K562 (cell line): ENCODE results near the gene UMODL1. TPM values are rescaled to one million over a fixed set of nuclear protein-coding genes. Genes with fewer than 3 reads are reported as not detected.

Experiments
- ELF2 ChIP-seq: fragments of 250-450 bp; sonication (Bioruptor Pico); IDR thresholded peaks from 2 replicates; pipeline ENCODE4 v1.5.0; 2021; ENCODE audit warnings: mild to moderate bottlenecking
- JUN ChIP-seq, 2 experiments: sonication (generic) in 1 of 2; formaldehyde crosslinking in 1 of 2; IDR thresholded peaks; 2 replicates each; pipeline versions ENCODE4 v1.6.1 to v1.8.0; 2012 to 2022; ENCODE audit warnings: borderline replicate concordance in 2 of 2, mild to moderate bottlenecking in 2 of 2, improper control_type of control experiment in 1 of 2, low read depth in 1 of 2, low read length in 1 of 2, missing genetic modification reagents in 1 of 2
- NR2C1 ChIP-seq, 2 experiments: fragments of 450-650 bp; IDR thresholded peaks; 2 replicates each; pipeline ENCODE4 v1.6.1; 2017; ENCODE audit warnings: mild to moderate bottlenecking in 2 of 2, antibody characterized with exemption in 1 of 2, inconsistent platforms in 1 of 2, missing compliant biosample characterization in 1 of 2, missing genetic modification characterization in 1 of 2
- PHB ChIP-seq: fragments of 250-450 bp; sonication (Bioruptor Pico); IDR thresholded peaks from 2 replicates; pipeline ENCODE4 v1.5.0; 2021
- POLR2G ChIP-seq: fragments of 200-400 bp; formaldehyde crosslinking; IDR thresholded peaks from 2 replicates; pipeline ENCODE4 v1.6.1; 2017; ENCODE audit warnings: low read depth, mild to moderate bottlenecking, antibody characterized with exemption, low read length, moderate library complexity
- POLR3G ChIP-seq: IDR thresholded peaks from 2 replicates; pipeline ENCODE4 v1.6.1; 2011; ENCODE audit not compliant: insufficient read length, insufficient replicate concordance; ENCODE audit errors: extremely low read depth
- TRIM24 ChIP-seq, 2 experiments: fragments of 450-650 bp; IDR thresholded peaks; 2 replicates each; pipeline ENCODE4 v1.6.1; 2016
- ZSCAN29 ChIP-seq: fragments of 450-650 bp; IDR thresholded peaks from 2 replicates; pipeline ENCODE4 v1.6.1; 2017
- polyA plus RNA-seq, 8 experiments: library from polyadenylated mRNA; depleted of rRNA in 4 of 8; stranded (reverse) in 5 of 8; unstranded in 3 of 8; fragments of >200 nt; fragmentation: Nextera tagmentation in 2 of 8; fragmentation: Illumina TruSeq in 1 of 8; extraction: Ambion mirVana in 2 of 8; extraction: Trizol in 1 of 8; gene quantifications; 2 replicates each; pipeline versions ENCODE4 v1.2.1 to v1.2.3, GENCODE V29; 2011 to 2014; ENCODE audit warnings: inconsistent platforms in 1 of 8, missing spikeins in 1 of 8
- total RNA-seq, 7 experiments: library from RNA; depleted of rRNA in 6 of 7; stranded (reverse); fragments of >200 nt in 6 of 7; fragmentation: Illumina TruSeq in 2 of 7; extraction: Trizol in 2 of 7; gene quantifications; 2 replicates each; pipeline versions ENCODE4 v1.2.1 to v1.2.3, GENCODE V29; 2011 to 2021; ENCODE audit warnings: low replicate concordance in 1 of 7
- TF ChIP-seq, protein P1 (sequence below), 2 experiments: fragments of 450-650 bp in 1 of 2; sonication (generic) in 1 of 2; formaldehyde crosslinking in 1 of 2; IDR thresholded peaks; 2 replicates each; pipeline versions ENCODE4 v1.7.1 to v1.9.0; 2016 to 2022; ENCODE audit warnings: inconsistent platforms in 1 of 2, mild to moderate bottlenecking in 1 of 2, missing genetic modification reagents in 1 of 2
- TF ChIP-seq, protein P2 (sequence below): sonication (generic); formaldehyde crosslinking; IDR thresholded peaks from 2 replicates; pipeline ENCODE4 v1.8.1; 2023; ENCODE audit warnings: mild to moderate bottlenecking, missing genetic modification reagents
- TF ChIP-seq, protein P3 (sequence below): sonication (generic); formaldehyde crosslinking; IDR thresholded peaks from 2 replicates; pipeline ENCODE4 v1.9.0; 2022; ENCODE audit warnings: mild to moderate bottlenecking, missing genetic modification reagents

Gene UMODL1
- total and polyA plus RNA-seq, 9 of the 15 experiments (the other 6 are each of a cell fraction or from before 2014, with no cell fraction given) = not detected

DNA sequence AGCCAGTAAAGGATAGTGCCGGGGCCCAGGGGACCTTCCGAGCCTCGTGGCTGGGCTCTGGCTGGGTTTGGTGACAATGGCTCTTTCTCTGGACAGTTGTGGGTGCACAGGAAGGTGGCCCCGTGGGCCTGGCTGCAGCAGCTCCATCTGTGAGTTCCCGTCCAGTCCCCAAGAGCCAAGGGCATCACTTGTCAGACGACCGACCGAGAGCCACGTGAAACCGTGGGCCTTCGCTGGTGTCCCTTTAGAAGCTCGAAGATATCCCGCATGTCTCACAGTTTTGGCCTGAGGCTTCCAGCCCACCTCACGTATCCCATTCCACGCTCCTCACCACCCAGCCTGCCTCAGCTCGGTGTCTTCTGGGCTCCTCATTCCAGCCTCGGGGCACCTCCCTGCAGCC, 27.2 kb upstream of the UMODL1 start (continued):
- TF ChIP-seq, protein P1, sequence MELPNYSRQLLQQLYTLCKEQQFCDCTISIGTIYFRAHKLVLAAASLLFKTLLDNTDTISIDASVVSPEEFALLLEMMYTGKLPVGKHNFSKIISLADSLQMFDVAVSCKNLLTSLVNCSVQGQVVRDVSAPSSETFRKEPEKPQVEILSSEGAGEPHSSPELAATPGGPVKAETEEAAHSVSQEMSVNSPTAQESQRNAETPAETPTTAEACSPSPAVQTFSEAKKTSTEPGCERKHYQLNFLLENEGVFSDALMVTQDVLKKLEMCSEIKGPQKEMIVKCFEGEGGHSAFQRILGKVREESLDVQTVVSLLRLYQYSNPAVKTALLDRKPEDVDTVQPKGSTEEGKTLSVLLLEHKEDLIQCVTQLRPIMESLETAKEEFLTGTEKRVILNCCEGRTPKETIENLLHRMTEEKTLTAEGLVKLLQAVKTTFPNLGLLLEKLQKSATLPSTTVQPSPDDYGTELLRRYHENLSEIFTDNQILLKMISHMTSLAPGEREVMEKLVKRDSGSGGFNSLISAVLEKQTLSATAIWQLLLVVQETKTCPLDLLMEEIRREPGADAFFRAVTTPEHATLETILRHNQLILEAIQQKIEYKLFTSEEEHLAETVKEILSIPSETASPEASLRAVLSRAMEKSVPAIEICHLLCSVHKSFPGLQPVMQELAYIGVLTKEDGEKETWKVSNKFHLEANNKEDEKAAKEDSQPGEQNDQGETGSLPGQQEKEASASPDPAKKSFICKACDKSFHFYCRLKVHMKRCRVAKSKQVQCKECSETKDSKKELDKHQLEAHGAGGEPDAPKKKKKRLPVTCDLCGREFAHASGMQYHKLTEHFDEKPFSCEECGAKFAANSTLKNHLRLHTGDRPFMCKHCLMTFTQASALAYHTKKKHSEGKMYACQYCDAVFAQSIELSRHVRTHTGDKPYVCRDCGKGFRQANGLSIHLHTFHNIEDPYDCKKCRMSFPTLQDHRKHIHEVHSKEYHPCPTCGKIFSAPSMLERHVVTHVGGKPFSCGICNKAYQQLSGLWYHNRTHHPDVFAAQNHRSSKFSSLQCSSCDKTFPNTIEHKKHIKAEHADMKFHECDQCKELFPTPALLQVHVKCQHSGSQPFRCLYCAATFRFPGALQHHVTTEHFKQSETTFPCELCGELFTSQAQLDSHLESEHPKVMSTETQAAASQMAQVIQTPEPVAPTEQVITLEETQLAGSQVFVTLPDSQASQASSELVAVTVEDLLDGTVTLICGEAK (IDR thresholded peaks at IDR 0.05) = no peak
- TF ChIP-seq, protein P1 (CRISPR knock-in tag; IDR thresholded peaks at IDR 0.05) = no peak
- TF ChIP-seq, protein P2, sequence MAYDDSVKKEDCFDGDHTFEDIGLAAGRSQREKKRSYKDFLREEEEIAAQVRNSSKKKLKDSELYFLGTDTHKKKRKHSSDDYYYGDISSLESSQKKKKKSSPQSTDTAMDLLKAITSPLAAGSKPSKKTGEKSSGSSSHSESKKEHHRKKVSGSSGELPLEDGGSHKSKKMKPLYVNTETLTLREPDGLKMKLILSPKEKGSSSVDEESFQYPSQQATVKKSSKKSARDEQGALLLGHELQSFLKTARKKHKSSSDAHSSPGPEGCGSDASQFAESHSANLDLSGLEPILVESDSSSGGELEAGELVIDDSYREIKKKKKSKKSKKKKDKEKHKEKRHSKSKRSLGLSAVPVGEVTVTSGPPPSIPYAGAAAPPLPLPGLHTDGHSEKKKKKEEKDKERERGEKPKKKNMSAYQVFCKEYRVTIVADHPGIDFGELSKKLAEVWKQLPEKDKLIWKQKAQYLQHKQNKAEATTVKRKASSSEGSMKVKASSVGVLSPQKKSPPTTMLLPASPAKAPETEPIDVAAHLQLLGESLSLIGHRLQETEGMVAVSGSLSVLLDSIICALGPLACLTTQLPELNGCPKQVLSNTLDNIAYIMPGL = no peak
- TF ChIP-seq PHB = no peak
- TF ChIP-seq, protein P3, sequence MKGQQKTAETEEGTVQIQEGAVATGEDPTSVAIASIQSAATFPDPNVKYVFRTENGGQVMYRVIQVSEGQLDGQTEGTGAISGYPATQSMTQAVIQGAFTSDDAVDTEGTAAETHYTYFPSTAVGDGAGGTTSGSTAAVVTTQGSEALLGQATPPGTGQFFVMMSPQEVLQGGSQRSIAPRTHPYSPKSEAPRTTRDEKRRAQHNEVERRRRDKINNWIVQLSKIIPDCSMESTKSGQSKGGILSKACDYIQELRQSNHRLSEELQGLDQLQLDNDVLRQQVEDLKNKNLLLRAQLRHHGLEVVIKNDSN (CRISPR knock-in tag) = no peak
- TF ChIP-seq POLR2G = no peak
- no peak for TF ChIP-seq ZSCAN29
- TF ChIP-seq NR2C1 (IDR thresholded peaks at IDR 0.05) = no peak
- TF ChIP-seq NR2C1 (tag; IDR thresholded peaks at IDR 0.05) = no peak
- TF ChIP-seq POLR3G = no peak
- no peak for TF ChIP-seq TRIM24 (IDR thresholded peaks at IDR 0.05)
- no peak for TF ChIP-seq ELF2 (CRISPR knock-in tag)
- no peak for TF ChIP-seq JUN (IDR thresholded peaks at IDR 0.05; ENCODE audit: borderline replicate concordance, low read depth, low read length)
- no peak for TF ChIP-seq JUN (CRISPR knock-in tag; IDR thresholded peaks at IDR 0.05; ENCODE audit: borderline replicate concordance)
